Measurements from ENCODE around the gene NLGN4Y. TPM values are rescaled to one million over a fixed set of nuclear protein-coding genes. Genes with fewer than 3 reads are reported as not detected.

Gene NLGN4Y
- total RNA-seq, 1 experiment from 2014 or later = not detected

DNA sequence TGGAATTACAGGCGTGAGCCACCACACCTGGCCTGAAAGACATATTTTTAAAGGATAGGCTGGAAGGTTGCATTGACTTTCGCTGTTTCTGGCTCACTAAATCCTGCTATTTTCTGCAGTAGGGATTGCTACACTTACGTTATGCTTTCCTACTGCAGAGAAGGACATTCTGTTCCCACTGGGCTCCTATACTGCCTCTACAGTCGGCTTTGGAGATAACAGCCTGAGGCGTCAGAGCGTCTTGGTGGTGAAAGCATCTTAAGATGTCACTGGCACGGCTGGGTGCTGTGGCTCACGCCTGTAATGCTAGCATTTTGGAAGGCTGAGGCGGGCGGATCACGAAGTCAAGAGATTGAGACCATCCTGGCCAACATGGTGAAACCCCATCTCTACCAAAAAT is 77.0 kb downstream of the NLGN4Y start:
- H3K4me3 Mint-ChIP-seq = no peak overlapping the region
- Histone ChIP-seq H3K4me1 (ENCODE audit: insufficient read depth, low read length) (no peaks in the 10 kb centered on the region), H4K20me1 (ENCODE audit: control insufficient read depth, insufficient read depth, insufficient read length) (no peaks in the 10 kb centered on the region), H4K91ac (ENCODE audit: insufficient read length, low read depth, low read length) (no peak overlapping the region), H3K23me2 (ENCODE audit: insufficient read length, low read depth, low read length, poor library complexity, severe bottlenecking) (no peaks in the 10 kb centered on the region), H3K23ac (ENCODE audit: insufficient read length, low read depth, low read length) (no peak overlapping the region), H2BK120ac (ENCODE audit: low read depth, low read length, poor library complexity, severe bottlenecking) (no peak overlapping the region), H3K4ac (ENCODE audit: low read depth, low read length) (no peak overlapping the region), H3K79me1 (ENCODE audit: insufficient read depth, low read depth, low read length, poor library complexity, severe bottlenecking) (no peaks in the 10 kb centered on the region), H3K79me2 (ENCODE audit: insufficient read depth, low read length) (no peaks in the 10 kb centered on the region), H2AK5ac (ENCODE audit: insufficient read length, low read length) (no peak overlapping the region), H4K5ac (ENCODE audit: insufficient read length, low read depth, low read length) (no peak overlapping the region), H2BK20ac (ENCODE audit: low read depth, low read length, poor library complexity, severe bottlenecking) (no peak overlapping the region), H3K18ac (ENCODE audit: insufficient read length, low read depth, low read length) (no peak overlapping the region), H2AFZ (ENCODE audit: low read length) (no peak overlapping the region), H3K14ac (ENCODE audit: insufficient read depth, low read length) (no peak overlapping the region), H3K27me3 (ENCODE audit: insufficient read depth, low read length) (no peaks in the 10 kb centered on the region), H3K4me2 (ENCODE audit: insufficient read depth, insufficient read length, low read length) (no peak overlapping the region), H4K8ac (replicated peaks; ENCODE audit: insufficient read length, low read depth, low read length) (no peak overlapping the region), H2BK5ac (ENCODE audit: insufficient read length, low read length) (no peak overlapping the region), H3T11ph (ENCODE audit: low read length) (no peak overlapping the region), H2BK12ac (ENCODE audit: insufficient read length, low read depth, low read length) (no peak overlapping the region), H3K9ac (ENCODE audit: extremely low read depth, insufficient read length, low read length) (no peak overlapping the region), H3K27ac (ENCODE audit: insufficient read length, low read depth, low read length) (no peak overlapping the region), H3K56ac (ENCODE audit: insufficient read length, low read depth, low read length) (no peak overlapping the region), H3K9me3 (ENCODE audit: control insufficient read depth, low read depth, low read length) (no peaks in the 10 kb centered on the region), H2BK15ac (ENCODE audit: low read depth, low read length) (no peak overlapping the region)
- H3K27me3 Mint-ChIP-seq (ENCODE audit: low read depth) = no peaks in the 10 kb centered on the region
- no peak for DNase-seq
- TF ChIP-seq, protein P1, sequence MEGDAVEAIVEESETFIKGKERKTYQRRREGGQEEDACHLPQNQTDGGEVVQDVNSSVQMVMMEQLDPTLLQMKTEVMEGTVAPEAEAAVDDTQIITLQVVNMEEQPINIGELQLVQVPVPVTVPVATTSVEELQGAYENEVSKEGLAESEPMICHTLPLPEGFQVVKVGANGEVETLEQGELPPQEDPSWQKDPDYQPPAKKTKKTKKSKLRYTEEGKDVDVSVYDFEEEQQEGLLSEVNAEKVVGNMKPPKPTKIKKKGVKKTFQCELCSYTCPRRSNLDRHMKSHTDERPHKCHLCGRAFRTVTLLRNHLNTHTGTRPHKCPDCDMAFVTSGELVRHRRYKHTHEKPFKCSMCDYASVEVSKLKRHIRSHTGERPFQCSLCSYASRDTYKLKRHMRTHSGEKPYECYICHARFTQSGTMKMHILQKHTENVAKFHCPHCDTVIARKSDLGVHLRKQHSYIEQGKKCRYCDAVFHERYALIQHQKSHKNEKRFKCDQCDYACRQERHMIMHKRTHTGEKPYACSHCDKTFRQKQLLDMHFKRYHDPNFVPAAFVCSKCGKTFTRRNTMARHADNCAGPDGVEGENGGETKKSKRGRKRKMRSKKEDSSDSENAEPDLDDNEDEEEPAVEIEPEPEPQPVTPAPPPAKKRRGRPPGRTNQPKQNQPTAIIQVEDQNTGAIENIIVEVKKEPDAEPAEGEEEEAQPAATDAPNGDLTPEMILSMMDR (conservative IDR thresholded peaks at IDR 0.05) = no peak
- no peaks in the 10 kb centered on the region for H3K36me3 Mint-ChIP-seq (ENCODE audit: insufficient read depth in 1 of 3, low read depth in 3 of 3)
- no peak overlapping the region for H3K27ac Mint-ChIP-seq
- H3K4me1 Mint-ChIP-seq = no peaks in the 10 kb centered on the region
- H3K9me3 Mint-ChIP-seq = no peaks in the 10 kb centered on the region
- WGBS (ENCODE audit: extremely low coverage, insufficient read length, low lambda C conversion rate) = no CpG with 5 or more reads among the region's 11 CpGs

Data from H9 (cell line).